ENCODE results near the gene KCTD2. TPM values are rescaled to one million over a fixed set of nuclear protein-coding genes. Genes with fewer than 3 reads are reported as not detected.

KCTD2 gene
- total and polyA plus RNA-seq, 2 of the 13 experiments (the other 11 are each of a cell fraction or from before 2014, with no cell fraction given) = 28.3 to 32.6 TPM

DNA sequence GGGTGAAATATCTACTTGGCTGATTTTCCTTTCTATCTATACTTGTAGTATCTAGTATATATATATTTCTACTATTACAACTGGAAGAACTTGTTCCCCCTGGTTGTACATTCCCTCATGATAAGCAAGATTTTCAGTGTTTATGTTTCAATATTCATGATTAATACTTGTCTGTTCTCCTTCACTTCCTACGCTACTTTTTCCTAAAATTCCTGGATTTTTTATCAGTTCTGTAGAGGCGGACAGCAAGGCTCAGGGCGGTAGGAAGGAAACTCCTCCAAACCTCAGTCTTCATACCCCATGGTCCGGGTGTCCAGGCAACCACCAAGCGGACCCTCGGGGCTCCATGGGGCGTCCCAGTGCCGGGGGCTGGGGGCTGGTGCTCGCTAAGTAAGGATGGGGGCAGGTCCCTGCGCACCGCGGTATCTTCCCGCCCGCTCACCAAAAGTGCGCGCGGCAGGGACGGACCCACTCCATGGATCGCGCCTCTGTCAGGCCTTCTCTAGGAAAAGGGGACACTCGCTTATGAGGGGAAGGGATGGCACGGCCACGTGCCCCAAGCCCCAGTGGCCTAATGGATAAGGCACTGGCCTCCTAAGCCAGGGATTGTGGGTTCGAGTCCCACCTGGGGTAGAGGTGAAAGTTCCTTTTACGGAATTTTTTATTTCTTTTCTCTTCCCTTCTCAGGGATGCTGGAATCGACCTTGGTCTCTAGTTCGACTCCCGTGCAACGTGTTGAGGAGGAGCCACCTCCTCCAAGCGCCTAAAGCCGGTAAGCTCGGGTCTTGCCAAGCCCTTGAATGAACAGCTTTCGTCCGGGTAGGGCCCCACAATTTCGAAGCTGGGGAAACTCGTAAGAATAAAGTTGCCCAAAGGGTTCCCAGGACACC is 13.4 kb upstream of the KCTD2 start (continued):
- TF ChIP-seq, protein P1, sequence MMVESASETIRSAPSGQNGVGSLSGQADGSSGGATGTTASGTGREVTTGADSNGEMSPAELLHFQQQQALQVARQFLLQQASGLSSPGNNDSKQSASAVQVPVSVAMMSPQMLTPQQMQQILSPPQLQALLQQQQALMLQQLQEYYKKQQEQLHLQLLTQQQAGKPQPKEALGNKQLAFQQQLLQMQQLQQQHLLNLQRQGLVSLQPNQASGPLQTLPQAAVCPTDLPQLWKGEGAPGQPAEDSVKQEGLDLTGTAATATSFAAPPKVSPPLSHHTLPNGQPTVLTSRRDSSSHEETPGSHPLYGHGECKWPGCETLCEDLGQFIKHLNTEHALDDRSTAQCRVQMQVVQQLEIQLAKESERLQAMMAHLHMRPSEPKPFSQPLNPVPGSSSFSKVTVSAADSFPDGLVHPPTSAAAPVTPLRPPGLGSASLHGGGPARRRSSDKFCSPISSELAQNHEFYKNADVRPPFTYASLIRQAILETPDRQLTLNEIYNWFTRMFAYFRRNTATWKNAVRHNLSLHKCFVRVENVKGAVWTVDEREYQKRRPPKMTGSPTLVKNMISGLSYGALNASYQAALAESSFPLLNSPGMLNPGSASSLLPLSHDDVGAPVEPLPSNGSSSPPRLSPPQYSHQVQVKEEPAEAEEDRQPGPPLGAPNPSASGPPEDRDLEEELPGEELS (CRISPR knock-in tag; IDR thresholded peaks at IDR 0.05) = peak; percentile 58
- TF ChIP-seq ZNF556 (CRISPR knock-in tag; IDR thresholded peaks at IDR 0.05; ENCODE audit: borderline replicate concordance) (peak; percentile 98), ZNF350 (CRISPR knock-in tag; IDR thresholded peaks at IDR 0.05; ENCODE audit: borderline replicate concordance, low read depth) (peak; percentile 65; the same call in 1 of the 2 replicates), NCOA2 (CRISPR knock-in tag; IDR thresholded peaks at IDR 0.05) (peak; percentile 72), ZNF263 (CRISPR knock-in tag; IDR thresholded peaks at IDR 0.05) (0 out of 2 replicates have a peak, but pooled peaks have one; percentile 60), SATB2 (CRISPR knock-in tag; IDR thresholded peaks at IDR 0.05) (0 out of 2 replicates have a peak, but pooled peaks have one; percentile 8), NR2F6 (IDR thresholded peaks at IDR 0.05) (no peak), NR2F6 (CRISPR knock-in tag; IDR thresholded peaks at IDR 0.05) (peak; percentile 81; the same call in 1 of the 2 replicates), MED8 (CRISPR knock-in tag; IDR thresholded peaks at IDR 0.05; ENCODE audit: insufficient replicate concordance) (no peak), ZNF564 (CRISPR knock-in tag; IDR thresholded peaks at IDR 0.05) (no peak), ZBTB7A (CRISPR knock-in tag; IDR thresholded peaks at IDR 0.05) (peak; percentile 75; the same call in 1 of the 2 replicates), PRMT3 (CRISPR knock-in tag; IDR thresholded peaks at IDR 0.05; ENCODE audit: borderline replicate concordance, low read depth) (no peak), ZNF30 (CRISPR knock-in tag; IDR thresholded peaks at IDR 0.05) (peak; percentile 29; the same call in 1 of the 2 replicates), WIZ (CRISPR knock-in tag; IDR thresholded peaks at IDR 0.05) (peak; percentile 96; the same call in 1 of the 2 replicates), ZKSCAN5 (CRISPR knock-in tag; IDR thresholded peaks at IDR 0.05) (no peak), UBTF (CRISPR knock-in tag; IDR thresholded peaks at IDR 0.05) (0 out of 2 replicates have a peak, but pooled peaks have one; percentile 23), ZNF496 (CRISPR knock-in tag; IDR thresholded peaks at IDR 0.05; ENCODE audit: insufficient replicate concordance) (no peak), ZBTB39 (CRISPR knock-in tag; IDR thresholded peaks at IDR 0.05) (peak; percentile 24; the same call in 1 of the 2 replicates)
- TF ChIP-seq, protein P2, sequence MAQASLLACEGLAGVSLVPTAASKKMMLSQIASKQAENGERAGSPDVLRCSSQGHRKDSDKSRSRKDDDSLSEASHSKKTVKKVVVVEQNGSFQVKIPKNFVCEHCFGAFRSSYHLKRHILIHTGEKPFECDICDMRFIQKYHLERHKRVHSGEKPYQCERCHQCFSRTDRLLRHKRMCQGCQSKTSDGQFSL (CRISPR knock-in tag; IDR thresholded peaks at IDR 0.05) = no peak; the same call in 1 of the 2 replicates
- TF ChIP-seq, protein P3, sequence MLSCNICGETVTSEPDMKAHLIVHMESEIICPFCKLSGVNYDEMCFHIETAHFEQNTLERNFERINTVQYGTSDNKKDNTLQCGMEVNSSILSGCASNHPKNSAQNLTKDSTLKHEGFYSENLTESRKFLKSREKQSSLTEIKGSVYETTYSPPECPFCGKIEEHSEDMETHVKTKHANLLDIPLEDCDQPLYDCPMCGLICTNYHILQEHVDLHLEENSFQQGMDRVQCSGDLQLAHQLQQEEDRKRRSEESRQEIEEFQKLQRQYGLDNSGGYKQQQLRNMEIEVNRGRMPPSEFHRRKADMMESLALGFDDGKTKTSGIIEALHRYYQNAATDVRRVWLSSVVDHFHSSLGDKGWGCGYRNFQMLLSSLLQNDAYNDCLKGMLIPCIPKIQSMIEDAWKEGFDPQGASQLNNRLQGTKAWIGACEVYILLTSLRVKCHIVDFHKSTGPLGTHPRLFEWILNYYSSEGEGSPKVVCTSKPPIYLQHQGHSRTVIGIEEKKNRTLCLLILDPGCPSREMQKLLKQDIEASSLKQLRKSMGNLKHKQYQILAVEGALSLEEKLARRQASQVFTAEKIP (CRISPR knock-in tag; IDR thresholded peaks at IDR 0.05; ENCODE audit: borderline replicate concordance) = no peak

Data from HepG2 (cell line).